CMK (cell line): Measurements from ENCODE around the gene PLD3.

Source experiments
- DNase-seq: peaks from one replicate; pipeline ENCODE4 v3.0.0-alpha.2; 2010; ENCODE audit warnings: low read depth

PLD3 gene

DNA sequence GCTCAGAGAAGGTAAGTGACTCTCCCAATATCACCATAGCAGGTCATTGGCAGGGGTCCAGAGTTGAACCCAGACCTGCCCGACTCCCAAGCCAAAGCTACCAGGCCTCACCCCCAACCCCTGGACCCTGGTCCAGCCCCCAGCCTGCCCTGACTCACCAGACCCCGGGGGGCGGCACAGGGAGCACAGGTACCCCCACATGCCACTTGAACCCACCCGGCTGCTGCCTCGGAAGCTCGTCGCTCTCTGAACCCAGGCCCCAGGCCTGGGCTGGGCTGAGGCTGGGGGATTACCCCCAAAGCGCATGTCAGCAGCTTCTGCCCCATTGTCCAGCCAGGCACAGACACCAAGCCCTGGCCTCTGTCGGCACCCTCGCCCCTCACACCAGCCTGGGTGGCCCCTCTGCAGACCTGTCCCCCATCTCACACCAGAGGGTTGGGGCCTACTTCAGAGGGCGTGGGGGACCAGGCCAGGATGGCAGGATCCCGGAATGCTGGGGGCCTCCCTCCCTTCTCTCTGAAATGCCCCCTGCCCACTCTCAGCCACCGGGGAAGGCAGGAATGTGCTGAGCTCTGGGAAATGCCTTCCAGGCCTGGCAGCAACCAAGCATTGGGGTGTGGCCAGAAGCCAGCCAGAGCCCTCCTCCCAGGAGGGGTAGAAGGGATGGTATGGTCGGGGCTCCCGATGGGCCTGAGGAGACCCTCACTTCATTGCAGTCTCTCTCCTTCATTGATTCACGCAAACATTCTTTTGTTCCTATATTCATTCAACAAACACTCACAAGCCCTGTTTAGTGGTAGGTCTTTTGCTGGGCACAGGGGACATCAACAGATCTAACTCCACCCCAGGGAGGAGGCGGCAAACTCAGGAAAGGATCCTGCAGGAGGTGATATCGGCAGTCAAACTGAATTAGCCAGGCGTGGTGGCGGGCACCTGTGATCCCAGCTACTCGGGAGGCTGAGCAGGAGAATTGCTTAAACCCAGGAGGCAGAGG lies 66.3 kb downstream of the PLD3 start:
- no peak for DNase-seq

DNA sequence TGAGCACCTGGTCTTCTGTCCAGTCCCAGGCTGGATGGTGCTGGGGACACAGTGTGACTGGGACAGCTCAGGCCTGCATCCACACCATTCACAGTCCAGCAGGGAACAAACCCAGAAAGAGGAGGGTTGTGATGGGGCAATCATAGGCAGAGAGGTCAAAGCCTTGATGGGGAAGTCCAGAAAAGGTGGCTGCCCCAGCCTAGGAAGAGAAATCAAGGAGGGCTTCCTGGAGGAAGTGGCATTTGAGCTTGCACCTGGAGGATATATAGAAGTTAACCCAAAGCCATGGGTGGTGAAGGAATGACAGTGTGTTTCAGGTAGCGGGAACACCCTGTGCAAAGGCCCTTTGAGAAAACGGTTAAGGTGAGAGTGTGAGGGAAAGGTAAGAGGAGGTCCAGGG lies 67.3 kb downstream of the PLD3 start:
- no peak for DNase-seq

DNA sequence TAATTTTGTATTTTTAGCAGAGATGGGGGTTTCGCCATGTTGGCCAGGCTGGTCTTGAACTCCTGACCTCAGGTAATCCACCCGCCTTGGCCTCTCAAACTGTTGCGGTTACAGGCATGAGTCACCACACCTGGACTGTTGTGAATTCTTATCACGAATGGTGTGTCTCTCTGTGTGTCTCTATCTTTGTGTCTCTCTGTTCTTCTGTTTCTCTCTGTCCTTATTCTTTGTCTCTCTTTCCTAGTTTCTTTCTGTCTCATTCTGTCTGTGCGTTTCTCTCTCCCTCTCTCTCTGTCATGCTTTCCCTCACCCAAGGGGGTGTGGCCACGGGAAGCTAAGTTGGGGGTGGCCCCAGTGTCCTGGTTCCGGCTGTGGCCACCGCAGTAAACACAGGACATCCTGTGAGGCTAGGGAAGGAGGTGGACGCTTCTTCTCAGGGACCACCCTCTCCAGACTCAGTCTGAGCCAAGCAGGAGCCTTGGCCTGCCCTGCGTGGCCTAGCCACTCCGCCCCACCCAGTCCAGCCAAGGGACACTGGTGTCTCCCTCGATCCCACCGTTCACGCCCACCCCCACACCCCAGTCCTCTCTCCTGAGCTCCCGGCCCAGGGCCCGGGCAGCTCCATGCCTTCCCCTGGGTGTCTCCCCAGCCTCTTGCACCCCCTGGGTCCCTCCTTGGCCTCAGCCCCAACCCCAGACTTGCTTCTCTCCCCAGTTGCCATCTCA lies 68.6 kb downstream of the PLD3 start:
- peak; percentile 94 for DNase-seq

DNA sequence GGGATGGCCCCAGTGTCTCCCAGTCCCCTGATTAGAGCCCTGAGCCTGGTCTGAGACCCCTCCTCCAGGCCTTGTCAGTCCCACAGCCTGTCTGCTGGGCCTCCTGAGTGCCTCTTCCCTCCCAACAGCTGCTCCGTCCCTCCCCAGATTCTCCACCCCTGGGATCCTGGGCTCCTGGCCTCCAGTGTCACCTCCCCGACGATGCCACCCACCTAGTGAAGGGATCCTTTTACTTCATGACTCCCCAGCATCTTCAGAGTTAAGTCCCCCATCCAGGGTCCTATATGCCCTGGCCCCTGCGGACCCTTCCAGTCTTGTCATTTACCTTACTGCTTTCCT lies 69.1 kb downstream of the PLD3 start:
- DNase-seq, result no peak

DNA sequence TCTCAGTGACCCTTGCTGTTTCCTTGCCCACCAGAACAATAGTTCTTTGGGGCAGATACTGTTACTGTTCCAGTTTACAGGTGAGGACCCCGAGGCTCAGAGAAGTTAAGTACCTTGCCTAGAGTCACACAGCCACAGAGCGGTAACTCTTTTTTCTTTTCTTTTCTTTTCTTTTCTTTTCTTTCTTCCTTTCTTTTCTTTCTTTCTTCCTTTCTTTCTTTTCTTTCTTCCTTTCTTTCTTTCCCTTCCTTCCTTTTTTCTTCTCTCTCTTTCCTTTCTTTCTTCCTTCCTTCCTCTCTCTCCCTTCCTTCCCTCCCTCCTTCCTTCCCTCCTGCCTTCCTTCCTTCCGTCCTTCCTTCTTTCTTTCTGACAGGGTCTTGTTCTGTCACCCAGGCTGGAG lies 69.5 kb downstream of the PLD3 start:
- no peak for DNase-seq

DNA sequence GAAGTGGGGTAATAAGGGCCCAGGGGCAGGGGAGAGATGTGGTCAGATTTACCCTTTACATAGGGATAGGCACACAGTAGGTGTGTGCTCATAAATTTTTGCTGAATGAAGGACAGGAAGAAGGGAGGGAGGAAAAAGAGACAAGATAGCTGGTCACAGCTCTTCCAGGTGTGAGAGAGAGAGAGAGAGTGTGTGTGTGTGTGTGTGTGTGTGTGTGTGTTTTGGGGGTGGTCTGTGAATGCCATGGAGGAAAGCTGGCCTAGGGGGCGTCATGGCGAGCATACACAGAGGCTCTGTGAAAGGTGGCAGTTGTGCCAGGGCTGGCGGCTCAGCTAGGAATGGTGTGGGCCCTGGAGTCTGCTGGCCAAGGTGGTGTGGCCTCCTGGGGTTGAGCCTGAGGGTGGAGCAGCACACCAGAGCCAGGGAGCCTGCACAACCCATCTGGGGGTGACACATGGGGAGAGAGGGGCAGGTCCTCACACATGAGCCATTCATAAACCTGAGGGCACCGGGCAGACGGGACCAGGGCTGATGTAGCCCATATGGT lies 70.6 kb downstream of the PLD3 start:
- DNase-seq, result no peak

DNA sequence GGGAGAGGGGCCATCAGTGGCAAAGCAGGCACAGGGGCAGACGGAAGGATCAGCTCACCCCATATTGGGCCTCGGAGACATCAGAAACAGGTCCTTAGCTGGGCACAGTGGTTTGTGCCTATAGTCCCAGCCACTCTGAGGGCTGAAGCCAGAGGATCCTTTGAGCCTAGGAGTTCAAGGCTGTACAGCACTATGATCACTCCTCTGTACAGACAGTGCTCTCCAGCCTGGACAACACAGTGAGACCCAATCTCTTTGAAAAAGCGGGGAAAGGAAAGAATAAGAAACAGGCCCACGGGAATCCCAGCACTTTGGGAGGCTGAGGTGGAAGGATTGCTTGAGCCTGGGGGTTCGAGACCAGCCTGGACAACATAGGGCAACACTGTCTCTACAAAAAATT lies 71.3 kb downstream of the PLD3 start:
- DNase-seq, result no peak

DNA sequence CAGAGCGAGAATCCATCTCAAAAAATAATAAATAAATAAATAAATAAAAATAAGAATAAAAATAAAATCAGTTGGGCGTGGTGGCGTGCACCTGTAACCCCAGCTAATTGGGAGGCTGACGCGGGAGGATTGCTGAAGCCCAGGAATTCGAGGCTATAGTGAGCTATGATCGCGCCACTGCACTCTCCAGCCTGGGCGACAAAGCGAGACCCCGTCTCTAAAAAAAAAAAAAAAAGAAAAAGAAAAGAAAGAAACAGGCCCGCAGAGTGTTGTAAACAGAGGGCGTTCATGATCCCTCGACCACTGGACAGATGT lies 71.9 kb downstream of the PLD3 start:
- no peak for DNase-seq

DNA sequence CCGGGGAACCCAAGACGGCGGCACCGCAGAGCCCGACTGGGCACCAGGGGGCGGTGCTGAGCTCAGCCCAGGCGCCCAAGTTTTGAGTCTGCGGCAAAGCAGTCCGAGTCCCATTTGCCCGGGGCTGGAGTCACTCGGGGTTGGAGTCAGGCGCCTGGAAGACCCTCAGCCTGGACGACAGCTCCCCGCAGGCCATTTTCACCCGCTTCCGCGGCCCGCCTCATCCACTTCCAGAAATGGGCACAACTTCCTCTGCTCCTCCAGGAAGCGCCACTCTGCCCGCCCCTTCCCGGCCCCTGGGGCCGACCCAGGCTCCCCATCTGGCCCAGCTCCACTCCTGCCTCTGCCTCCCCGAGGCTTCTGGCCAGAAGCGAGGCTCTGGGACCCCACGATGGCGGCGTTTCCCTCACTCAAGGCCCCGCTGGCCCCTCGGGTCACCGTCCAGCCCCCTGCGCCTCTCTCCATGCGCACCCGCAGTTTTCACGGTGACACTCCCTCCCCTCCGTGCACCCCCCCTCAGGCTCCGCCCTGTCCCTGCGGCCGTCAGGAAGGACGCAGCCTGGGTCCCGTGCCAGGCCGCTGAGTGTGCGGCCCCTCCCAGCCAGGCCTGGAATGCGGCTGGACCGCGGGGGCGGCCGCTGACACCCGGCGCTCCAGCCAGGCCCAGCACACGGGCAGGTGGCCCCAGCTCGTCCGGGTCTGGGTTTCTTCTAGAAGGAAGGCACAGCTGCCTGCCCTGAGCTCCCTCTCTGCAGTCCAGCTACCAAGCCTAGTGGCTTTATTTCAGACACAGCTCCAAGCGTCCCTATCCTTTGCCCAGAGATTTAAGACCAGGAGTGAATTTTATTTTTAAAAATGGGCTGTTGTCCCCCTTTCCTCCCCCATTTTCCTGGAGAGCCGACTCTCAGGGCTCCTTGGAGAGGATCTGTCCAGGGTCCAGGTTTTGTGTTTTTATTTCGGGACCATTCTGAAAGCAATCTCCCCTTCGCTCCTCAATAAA lies 72.6 kb downstream of the PLD3 start:
- DNase-seq, result no peak

DNA sequence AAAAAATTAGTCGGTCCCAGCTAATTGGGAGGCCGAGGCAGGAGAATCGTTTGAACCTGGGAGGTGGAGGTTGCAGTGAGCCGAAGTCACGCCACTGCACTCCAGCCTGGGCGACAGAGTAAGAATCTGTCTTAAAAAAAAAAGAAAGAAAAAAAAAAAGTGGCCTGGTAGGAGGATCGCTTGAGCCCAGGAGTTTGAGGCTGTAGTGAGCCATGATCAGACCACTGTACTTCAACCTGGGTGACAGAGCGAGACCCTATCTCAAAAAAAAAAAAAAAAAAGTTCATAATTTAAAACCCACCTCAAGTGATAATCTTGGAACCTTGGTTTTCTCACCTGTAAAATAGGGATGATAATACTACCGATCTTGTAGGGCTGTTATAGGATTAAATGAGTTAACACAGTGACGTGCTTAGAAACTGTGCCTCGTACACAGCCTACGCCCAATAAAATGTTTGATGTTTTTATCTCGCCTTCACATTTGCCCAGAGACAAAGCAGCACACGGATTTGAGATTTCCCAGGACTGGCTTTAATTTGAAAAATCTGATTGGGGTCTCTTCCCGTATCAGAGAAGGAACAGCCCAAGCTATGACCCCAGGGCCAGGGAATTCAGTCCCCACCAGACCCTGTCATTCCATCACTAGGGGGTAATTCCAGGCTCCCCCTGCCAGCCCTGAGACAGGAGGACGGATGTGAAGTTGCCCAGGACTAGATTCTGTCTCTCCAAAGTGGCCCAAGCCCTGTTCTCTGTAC lies 73.7 kb downstream of the PLD3 start:
- DNase-seq, result no peak

DNA sequence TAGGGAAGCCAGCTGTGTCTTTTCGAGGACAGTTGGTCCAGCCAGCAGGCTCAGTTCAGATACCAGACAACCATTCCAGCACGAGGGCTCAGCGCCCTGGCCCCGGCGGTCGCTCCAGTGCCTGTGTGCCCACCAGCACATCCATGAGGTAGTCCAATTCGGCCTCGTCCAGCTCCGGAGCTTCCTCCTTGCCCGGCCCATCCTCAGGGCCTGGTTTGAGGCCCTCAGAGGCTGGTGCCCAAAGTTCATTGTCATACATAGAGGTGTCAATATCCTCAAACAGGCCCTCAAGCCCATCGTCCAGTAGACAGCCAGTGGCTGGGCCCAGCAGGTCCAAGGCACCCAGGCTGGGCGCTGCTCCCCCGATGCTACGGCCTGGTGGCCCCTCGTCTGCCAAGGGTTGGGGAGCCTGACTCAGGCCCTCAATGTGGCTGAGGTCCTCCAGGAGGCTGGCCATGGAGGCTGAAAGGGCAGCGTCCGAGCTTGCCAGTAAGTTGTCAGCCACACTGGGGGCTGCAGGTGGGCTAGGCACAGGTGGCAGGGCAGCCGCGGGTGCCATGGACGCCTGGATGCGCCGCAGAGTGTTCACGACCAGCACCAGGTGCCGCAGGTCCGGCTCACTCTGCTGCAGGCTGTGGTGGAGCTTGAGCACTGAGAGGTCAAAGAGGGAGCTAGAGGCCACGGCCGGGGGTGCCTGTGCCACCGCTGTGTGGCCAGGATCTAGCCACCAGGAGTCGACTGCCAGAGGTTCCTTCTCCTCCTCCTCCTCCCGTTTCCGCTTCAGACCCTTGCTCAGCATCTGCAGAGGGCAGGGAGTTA lies 74.5 kb downstream of the PLD3 start:
- no peak for DNase-seq

DNA sequence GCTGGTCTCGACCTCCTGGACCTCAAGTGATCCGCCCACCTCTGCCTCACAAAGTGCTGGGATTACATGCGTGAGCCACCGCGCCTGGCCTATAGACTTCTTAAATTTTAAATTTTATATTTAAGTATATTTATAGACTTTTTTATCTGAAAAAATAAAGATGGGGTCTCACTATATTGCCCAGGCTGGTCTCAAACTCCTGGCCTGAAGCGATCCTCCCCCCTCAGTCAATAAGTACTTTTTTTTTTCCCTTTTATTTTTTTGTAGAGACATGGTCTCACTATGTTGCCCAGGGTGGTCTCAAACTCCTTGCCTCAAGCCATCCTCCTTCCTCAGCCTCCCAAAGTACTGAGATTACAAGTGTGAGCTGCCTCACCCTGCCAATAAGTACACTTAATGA lies 75.4 kb downstream of the PLD3 start:
- no peak for DNase-seq

DNA sequence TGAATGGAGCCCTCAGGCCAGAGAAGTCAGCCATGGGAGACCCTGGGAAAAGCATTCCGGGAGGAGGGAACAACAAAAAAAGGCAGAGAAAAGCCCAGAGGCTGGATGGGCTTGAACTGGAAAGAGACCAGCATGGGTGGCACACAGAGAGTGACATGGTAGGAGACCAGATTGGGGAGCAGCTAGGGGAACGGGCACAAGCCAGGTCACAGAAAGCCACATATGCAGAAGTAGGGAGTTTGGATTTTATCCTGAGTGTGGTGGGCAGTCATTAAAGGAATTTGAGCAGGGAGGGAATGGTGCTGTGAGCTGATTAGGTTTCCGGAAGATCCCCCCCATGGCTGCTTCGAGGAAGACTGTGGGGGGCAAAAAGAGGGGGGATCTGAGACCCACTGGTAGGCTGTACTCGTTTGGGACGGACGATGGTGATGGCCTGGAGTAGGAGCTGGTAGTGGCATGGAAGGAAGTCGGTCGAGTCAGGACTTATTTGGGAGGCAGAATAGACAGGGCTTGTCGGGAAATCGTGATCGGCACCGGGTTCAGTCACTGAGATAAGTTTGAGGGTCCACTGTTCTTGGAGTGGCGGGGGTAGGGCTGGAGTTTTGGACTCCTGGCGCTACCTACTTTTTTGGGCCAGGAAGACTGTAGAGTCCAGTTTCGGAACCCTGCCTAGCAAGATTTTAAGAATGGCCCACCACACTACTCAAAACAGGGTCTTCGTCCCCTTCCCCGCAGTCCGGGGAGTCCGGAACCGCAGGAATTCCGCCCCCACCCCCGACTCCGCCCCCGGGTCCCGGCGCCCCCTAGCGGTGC lies 76.3 kb downstream of the PLD3 start:
- no peak for DNase-seq

DNA sequence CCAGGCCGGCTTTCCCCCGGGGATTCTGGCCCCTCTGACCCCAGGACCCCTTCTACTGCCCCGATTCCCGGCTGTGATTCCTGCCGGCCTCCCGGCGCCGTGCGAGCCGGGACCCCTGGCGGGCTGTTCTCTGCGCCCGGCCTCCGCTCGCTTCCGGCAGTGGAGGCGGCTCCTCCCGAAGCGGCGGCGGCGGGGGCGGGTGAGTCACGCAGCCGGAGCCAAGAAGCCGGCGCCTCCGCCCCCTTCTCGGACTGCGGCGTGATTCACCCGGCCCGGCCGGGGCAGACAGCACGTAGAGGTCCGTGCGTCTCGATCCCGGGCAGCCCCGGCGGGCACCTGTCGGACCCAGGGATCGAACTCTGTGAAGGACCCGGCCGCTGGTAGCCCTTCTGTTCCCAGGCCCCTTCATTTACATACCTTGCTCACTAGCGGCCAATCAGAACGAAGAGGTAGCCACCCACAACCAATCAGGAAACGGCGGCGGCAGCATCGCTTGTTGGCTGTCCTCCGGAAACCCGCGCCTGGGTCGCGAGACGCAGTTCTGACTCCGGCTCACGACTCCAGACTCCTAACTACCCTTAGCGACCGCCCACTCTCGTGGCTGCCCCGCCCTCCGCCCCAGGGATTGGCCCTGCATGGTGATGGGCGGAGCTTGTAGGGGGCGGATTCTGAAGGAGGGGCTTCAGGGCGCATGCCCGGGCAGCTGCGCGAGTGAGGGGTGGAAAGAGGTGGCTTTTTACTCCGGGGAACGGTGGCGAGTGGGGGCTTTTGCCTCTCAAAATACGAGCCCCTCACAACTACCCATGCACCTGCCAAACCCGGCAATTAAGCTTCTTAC lies 77.2 kb downstream of the PLD3 start, which contains the start of gene SERTAD1:
Gene SERTAD1 (minus strand): TSS at position 543 of the 838 bp plus-strand sequence. CDS start 2,446 bp downstream, outside the sequence.
- peak; percentile 97 for DNase-seq
